Activated CD4-positive, alpha-beta T cell treated with anti-CD3 and anti-CD28 coated beads for 48 hours (primary cell): ENCODE data around the gene CHD9.

ENCODE experiments used
- DNase-seq: peaks from one replicate; pipeline ENCODE4 v3.0.0-alpha.2; 2020

Gene CHD9

DNA sequence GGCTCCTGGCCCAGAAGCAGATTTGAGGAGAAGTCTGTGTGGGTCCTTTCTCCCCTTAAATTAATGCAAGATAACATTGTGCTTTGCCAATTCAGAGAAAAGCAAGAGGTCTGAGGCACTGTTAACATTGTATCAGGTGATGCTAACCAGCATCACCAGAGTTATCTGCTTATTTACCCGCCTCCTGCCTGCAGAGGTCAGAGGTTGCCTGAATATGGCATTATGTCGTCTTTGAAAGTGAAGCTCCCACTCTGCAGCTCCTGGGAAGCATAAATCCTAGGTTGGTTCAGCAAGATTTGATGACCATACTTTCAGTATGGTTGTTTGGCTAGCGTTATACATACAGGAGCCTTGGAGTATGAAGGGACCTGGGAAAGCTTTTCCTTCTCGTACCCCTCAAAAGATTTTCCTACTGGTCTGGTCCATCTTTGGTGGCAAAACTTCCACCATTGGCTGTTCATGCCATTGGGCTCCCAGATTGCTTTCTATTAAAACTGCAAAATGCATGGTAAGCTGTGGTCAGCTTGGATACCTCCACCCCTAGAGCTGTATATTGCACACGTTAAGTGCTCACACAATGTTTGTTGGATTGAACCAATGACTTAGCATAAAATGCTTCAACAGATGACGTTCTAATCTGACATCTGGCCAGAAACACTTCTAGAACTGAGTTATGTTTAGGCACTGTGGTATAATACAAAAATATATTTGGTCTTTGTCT lies 24.1 kb downstream of the CHD9 start:
- DNase-seq, result no peak

GRCh38 chr16:53080345-53081031 lies 25.7 kb downstream of the CHD9 start:
- no peak for DNase-seq

- no peak for DNase-seq
Observed at GRCh38 chr16:53081032-53081424, 26.2 kb downstream of the CHD9 start.

- no peak for DNase-seq
Observed at GRCh38 chr16:53081686-53082407, 27.1 kb downstream of the CHD9 start.

- DNase-seq, result no peak
Observed at GRCh38 chr16:53082509-53082908, 27.7 kb downstream of the CHD9 start.

DNA sequence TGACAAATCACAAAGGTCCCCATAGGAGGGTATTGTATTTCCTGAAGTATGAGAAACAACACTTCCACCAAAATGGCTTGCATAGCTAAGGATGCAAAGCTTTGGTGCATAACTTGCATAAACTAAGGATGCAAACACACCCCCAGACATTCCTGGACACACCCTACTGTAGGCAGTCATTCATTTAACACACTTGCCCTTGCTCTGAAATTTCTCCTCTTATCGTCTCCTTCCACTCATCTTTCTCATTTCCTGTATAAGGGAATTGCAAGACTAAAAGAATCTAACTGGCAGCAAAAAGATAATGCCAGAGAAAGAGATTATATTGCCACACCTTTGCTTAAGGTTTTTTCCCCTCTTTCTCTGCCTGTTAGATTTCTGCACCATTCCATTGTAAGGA lies 28.3 kb downstream of the CHD9 start:
- no peak for DNase-seq

GRCh38 chr16:53084141-53084541 lies 29.4 kb downstream of the CHD9 start:
- no peak for DNase-seq

- DNase-seq, result no peak
Observed at GRCh38 chr16:53084746-53085334, 30.0 kb downstream of the CHD9 start.

DNA sequence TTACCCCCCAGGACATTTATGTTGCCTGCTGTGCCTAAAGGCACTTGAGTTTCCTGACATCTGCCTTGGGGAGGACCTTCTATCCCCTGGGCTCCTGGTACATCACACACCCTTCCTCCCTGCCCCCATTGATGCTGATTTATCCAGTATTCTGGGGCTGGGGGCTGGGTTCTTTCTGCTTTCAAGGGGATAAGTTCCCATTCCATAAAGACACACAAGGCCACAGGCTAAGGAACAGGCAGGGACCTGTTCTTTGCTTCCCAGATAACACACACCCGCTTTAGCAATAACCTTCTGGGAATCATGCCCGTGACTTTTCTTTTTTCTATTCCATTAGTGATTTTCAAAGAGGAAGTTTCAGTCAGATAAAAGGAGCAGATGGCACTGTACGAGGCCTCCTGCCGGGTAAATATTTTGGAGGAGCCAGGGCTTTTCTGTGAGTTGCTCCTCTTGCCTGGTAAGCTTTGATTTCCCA lies 30.6 kb downstream of the CHD9 start:
- DNase-seq, result no peak

DNA sequence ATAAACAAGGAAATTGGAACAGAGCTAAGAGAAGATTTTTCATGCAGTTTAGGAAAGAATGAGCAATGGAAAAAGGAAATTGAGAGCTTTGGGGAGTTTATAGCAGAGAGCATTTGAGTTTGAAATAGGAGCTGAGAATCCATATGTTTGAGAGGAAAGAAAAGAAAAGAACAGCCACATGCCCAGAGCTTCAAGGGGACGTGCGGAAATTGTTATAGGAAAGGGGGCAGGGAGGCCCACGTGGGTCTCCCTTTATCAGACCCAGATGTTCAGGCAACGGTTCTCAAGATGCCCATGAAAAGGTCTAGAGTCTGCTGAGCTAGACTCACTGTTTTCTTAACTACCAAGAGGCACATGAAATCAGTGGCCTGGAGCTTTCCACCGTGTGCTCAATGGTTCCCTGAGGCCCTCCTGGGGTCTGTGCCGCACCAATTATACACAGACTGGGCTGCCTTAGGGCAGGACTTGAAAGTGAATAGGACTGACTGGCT lies 31.2 kb downstream of the CHD9 start:
- DNase-seq, result no peak

GRCh38 chr16:53087101-53087500 lies 32.3 kb downstream of the CHD9 start:
- DNase-seq, result no peak

DNA sequence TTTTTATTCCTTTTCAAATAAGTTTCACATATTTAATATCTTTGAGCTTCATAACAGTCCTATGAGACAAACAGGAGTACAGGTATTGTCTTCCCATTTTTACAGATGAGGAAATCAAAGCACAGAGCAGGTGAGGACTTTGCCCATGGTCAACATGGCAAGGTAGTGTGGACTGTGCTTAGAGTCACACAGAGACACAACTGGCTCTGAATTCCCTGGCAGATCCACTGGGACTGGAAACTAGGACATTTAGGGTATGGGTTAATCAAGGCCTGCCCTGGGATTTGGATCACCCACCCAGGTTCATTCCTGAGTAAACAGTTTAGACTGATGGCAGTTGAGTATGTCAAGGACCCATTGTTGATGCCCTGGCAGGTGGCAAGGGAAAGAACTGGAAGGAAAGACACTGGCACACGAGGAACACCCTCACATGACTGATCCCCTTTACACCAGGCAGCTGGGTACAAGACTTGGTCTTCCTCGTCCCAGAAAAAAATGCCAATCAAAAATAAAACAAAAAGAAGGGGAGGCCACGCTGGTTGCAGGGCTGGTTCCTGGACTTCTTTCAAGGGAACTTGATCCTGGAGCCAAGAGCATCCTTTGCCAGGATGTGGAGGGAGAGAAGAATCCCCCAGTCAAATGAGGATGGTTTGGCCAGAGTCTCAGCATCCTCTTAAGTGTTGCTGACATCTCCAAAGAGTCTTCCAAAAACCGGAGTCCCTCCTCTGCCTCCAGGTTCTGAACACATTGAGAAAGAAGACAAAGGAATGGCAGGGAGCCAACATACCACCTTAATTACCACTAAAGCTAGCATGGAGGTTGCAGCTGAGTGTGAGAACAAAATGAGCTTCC lies 34.9 kb downstream of the CHD9 start:
- no peak for DNase-seq

GRCh38 chr16:53090286-53090590 lies 35.4 kb downstream of the CHD9 start:
- DNase-seq, result no peak

DNA sequence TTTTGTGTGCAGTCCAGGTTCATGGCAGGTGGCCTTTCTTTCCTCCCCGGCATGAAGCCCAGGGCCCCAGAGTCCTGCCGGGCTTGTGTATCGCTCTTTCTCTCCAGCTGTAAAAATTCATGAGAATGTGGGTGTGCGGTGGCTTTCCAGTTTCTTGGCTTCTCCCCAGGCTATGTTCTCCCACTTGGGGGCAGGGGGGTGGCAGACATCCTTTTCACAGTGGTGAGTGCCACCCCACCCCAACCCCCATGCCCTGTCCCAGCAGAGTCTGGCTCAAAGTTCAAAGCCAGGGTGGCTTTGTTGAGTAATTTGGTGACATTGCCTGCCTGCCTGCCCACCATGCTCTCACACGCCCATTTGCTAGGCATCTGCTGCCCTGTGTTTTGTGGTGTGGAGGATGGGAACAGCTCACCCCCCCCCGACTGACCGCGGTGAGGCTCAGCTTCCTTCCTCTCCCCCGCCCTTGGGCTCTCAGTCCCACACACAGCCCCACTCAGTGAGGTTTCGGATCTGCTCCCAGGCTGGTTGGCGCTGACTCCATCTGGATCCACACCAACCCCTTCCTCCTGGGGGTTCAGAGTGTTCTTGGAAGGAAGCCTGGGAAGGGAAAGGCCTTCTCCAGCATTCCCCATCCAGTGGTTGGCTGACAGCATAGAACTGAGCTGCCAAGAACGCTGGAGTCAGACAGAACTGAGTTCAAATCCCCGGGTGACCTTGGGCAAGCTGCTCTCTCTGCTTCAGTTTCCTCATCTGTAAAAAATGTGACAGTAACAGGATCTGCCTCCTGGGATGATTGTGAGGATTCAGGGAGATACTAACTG lies 36.0 kb downstream of the CHD9 start:
- no peak for DNase-seq

DNA sequence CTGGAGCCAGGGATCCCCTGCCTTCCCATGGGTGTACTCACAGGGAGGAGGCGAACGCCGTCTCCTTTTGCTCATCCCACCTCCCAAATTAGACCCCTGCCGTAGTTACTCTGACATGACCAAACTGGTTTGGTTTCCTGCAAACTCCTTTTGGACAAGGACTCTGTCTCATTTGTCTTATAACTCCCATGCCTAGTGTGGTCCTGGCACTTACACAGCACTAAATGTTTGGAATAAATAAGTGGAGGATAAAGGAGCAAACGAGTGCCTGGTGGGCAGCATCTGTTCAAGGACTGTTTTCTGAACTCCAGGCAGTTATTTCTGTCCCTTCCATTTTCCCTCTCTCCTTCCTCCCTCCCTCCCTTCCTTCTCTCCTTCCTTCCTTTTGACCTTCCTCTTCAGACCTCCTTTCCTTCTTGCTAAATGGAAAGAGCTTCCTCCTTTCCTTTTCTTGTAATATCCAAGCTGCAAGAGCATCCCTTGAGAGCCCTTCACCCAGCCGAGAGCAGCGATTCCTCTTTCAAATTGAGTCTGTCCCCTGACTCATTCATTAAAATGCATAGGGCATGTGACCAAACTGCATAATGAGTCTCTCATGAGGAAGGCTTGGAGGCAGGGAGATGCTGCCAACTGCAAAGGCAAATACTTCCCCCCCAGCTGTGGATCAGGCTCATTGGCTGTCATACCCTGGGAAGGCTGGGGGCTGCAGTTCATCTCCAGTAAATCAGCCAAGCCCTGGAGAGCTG lies 36.8 kb downstream of the CHD9 start:
- peak; percentile 22 for DNase-seq

GRCh38 chr16:53092284-53092683 lies 37.5 kb downstream of the CHD9 start:
- no peak for DNase-seq

DNA sequence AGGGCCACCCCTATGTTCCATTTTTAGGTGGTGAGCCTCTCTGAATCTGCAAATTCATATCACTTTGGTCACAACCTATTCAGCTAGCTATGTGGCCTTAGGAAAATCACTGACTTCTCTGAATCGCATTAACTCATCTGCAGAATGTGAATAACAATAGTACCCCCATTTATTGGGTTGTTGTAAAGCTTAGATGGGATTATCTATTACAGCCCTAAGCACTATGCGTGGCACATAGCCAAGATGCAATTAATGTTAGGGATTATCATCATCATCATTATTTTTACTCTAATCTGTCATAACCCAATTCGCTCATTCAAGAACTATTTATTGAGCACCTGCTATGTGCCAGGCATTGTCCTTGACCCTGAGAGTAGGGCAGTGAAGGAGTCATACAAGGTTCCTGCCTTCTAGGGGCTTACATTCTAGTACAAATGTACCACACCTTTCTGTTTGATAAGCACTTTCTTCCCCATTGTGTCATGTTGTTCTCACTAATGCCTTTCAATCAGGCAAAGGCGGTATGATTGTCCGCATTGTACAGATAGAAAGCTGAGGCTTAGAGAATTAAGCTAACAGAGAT lies 38.5 kb downstream of the CHD9 start:
- no peak for DNase-seq

GRCh38 chr16:53094013-53094630 lies 39.3 kb downstream of the CHD9 start:
- no peak for DNase-seq

DNA sequence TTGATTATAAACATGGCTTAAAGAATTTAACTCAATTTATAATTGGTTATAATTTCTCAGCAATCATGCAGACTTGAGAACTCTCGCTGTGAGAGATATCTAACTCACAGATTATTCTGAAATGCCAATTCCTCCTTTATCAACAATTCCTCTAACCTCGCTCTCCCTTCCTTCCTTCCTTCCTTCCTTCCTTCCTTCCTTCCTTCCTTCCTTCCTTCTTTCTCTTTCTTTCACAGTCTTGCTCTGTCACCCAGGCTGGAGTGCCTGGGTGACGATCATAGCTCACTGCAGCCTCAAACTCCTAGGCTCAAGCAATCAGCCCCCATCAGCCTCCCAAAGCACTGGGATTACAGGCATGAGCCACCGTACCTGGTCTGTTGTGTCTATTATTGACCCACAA lies 42.4 kb downstream of the CHD9 start:
- DNase-seq, result no peak
